GM10266 (cell line): ENCODE measurements around the gene VWC2L.

Experiments
- DNase-seq: peaks from one replicate; pipeline ENCODE4 v3.0.0; 2012; ENCODE audit errors: extremely low spot score
- CTCF ChIP-seq: IDR thresholded peaks from 2 replicates; pipeline ENCODE4 v1.5.1; 2012; ENCODE audit warnings: mild to moderate bottlenecking, low read depth; ENCODE audit not compliant: control insufficient read depth, insufficient read depth; ENCODE audit errors: missing control alignments

Gene VWC2L

GRCh38 chr2:214529514-214529913, 118.7 kb downstream of the VWC2L start:
- DNase-seq, result no peak
- TF ChIP-seq CTCF, result no peak

GRCh38 chr2:214533541-214533940, 122.7 kb downstream of the VWC2L start:
- TF ChIP-seq CTCF, result no peak
- DNase-seq, result no peak

GRCh38 chr2:214536625-214537024, 125.8 kb downstream of the VWC2L start:
- DNase-seq, result no peak
- TF ChIP-seq CTCF, result no peak

- DNase-seq, result no peak
Measured at GRCh38 chr2:214537929-214538328, 127.1 kb downstream of the VWC2L start.

GRCh38 chr2:214542295-214542694, 131.4 kb downstream of the VWC2L start:
- DNase-seq, result no peak
- TF ChIP-seq CTCF, result no peak

More at GRCh38 chr2:214537929-214538328, 127.1 kb downstream of the VWC2L start:
- no peak for TF ChIP-seq CTCF

GRCh38 chr2:214542866-214543265, 132.0 kb downstream of the VWC2L start:
- TF ChIP-seq CTCF, result no peak
- no peak for DNase-seq

- TF ChIP-seq CTCF, result no peak
- no peak for DNase-seq
Measured at GRCh38 chr2:214543386-214543955, 132.6 kb downstream of the VWC2L start.
